HepG2 (cell line): ENCODE data around the gene ICE2. TPM values are rescaled to one million over a fixed set of nuclear protein-coding genes. Genes with fewer than 3 reads are reported as not detected.

Experiments
- ATAC-seq: fragments of 200-7000 bp; cut with Tn5 transposase; 3 replicates; pipeline ENCODE4 v1.9.1; 2020; ENCODE audit warnings: mild to moderate bottlenecking, moderate library complexity
- BruUV-seq: library from RNA; stranded (reverse); fragments of 400-500 nt; replicated peaks from 2 replicates; lab custom pipeline; 2021; lab: Mats Ljungman, UMichigan
- CTCF ChIA-PET: fragments of 300-600 bp; formaldehyde crosslinking; extraction: SDS; loops from one replicate; lab custom pipeline; 2021; ENCODE audit warnings: low total read pairs, inconsistent platforms, low intra/inter-chr PET ratio; lab: Yijun Ruan, JAX
- POLR2A ChIA-PET: fragments of 350-600 bp; sonication (Branson Sonifier 250); formaldehyde crosslinking; loops from one replicate; lab custom pipeline; 2020; ENCODE audit warnings: antibody characterized with exemption, inconsistent platforms; lab: Yijun Ruan, JAX
- DNase-seq: peaks from one replicate; pipeline ENCODE4 v3.0.0-alpha.2; 2015; ENCODE audit warnings: low spot score
- FAIRE-seq: peaks from 3 replicates; lab custom pipeline; 2011; peaks lifted over from hg19 to GRCh38; lab: Jason Lieb, UNC
- H2AFZ ChIP-seq: one replicate; pipeline ENCODE4 v1.6.1; 2011; ENCODE audit warnings: low read length, inconsistent platforms
- H3K27ac ChIP-seq: fragments of 300-600 bp; 3 replicates; pipeline ENCODE4 v1.8.0; 2011; ENCODE audit warnings: mixed run types, mild to moderate bottlenecking, mixed read lengths, low read length, inconsistent platforms; ENCODE audit not compliant: insufficient read depth; ENCODE audit errors: extremely low read length
- H3K27me3 ChIP-seq, 2 experiments: fragments of 200-600 bp in 1 of 2; 2 replicates in 1 of 2; 3 replicates in 1 of 2; pipeline versions ENCODE4 v1.6.0 to v1.8.0; 2011; ENCODE audit warnings: low read length in 2 of 2, mild to moderate bottlenecking in 2 of 2, moderate library complexity in 2 of 2, inconsistent platforms in 1 of 2; ENCODE audit not compliant: insufficient read depth in 2 of 2, control insufficient read depth in 1 of 2
- H3K36me3 ChIP-seq, 2 experiments: fragments of 200-600 bp in 1 of 2; replicated peaks in 1 of 2; 2 replicates in 1 of 2; 3 replicates in 1 of 2; pipeline versions ENCODE4 v1.5.1 to v1.8.0; 2011; ENCODE audit warnings: low read length in 2 of 2, inconsistent platforms in 1 of 2; ENCODE audit not compliant: insufficient read depth in 2 of 2, control insufficient read depth in 1 of 2
- H3K4me1 ChIP-seq: 2 replicates; pipeline ENCODE4 v1.5.1; 2012; ENCODE audit warnings: low read length, inconsistent platforms; ENCODE audit not compliant: insufficient read depth
- H3K4me2 ChIP-seq: 2 replicates; pipeline ENCODE4 v1.6.0; 2011; ENCODE audit warnings: low read depth, low read length, inconsistent platforms
- H3K4me3 ChIP-seq, 3 experiments: fragments of 200-600 bp in 1 of 3; sonication (generic), shearing (Covaris generic) in 1 of 3; replicated peaks in 1 of 3; 2 replicates each; pipeline ENCODE4 v1.5.1; 2011 to 2016; ENCODE audit warnings: low read length in 3 of 3, inconsistent platforms in 2 of 3, low read depth in 2 of 3, mild to moderate bottlenecking in 2 of 3, control low read depth in 1 of 3, mixed read lengths in 1 of 3; ENCODE audit not compliant: insufficient read depth in 1 of 3
- H3K79me2 ChIP-seq: one replicate; pipeline ENCODE4 v1.6.1; 2011; ENCODE audit warnings: low read length, inconsistent platforms; ENCODE audit not compliant: insufficient read depth
- H3K9ac ChIP-seq: 2 replicates; pipeline ENCODE4 v1.6.0; 2011; ENCODE audit warnings: mild to moderate bottlenecking, low read depth, low read length, inconsistent platforms; ENCODE audit not compliant: insufficient read depth
- H3K9me3 ChIP-seq: 2 replicates; pipeline ENCODE4 v1.5.1; 2012; ENCODE audit warnings: mild to moderate bottlenecking, low read length
- H4K20me1 ChIP-seq: 2 replicates; pipeline ENCODE4 v1.6.0; 2011; ENCODE audit warnings: inconsistent platforms, mild to moderate bottlenecking, low read length, moderate library complexity; ENCODE audit not compliant: insufficient read depth
- ATF7-NPFF ChIP-seq: sonication (generic); formaldehyde crosslinking; IDR thresholded peaks from 2 replicates; pipeline ENCODE4 v1.8.1; 2023; ENCODE audit warnings: mild to moderate bottlenecking, low read depth, missing genetic modification reagents, moderate library complexity
- HNF4G ChIP-seq, 2 experiments: sonication (generic) in 1 of 2; formaldehyde crosslinking in 1 of 2; IDR thresholded peaks; 2 replicates each; pipeline versions ENCODE4 v1.4.0 to v1.6.1; 2011 to 2020; ENCODE audit warnings: borderline replicate concordance in 2 of 2, low read depth in 2 of 2, mild to moderate bottlenecking in 2 of 2, low read length in 1 of 2, missing genetic modification reagents in 1 of 2, moderate library complexity in 1 of 2
- KDM3A ChIP-seq: IDR thresholded peaks from 2 replicates; pipeline ENCODE4 v1.6.1; 2018; ENCODE audit warnings: low read depth, missing compliant biosample characterization
- NR1H2 ChIP-seq: sonication (generic); formaldehyde crosslinking; IDR thresholded peaks from 2 replicates; pipeline ENCODE4 v1.8.1; 2022; ENCODE audit warnings: low read depth, missing genetic modification reagents, borderline replicate concordance
- SALL2 ChIP-seq: sonication (generic); formaldehyde crosslinking; IDR thresholded peaks from 2 replicates; pipeline ENCODE4 v1.8.1; 2023; ENCODE audit warnings: mild to moderate bottlenecking, missing genetic modification reagents, inconsistent platforms
- ZKSCAN5 ChIP-seq: sonication (generic); formaldehyde crosslinking; IDR thresholded peaks from 2 replicates; pipeline ENCODE4 v1.5.1; 2020; ENCODE audit warnings: mild to moderate bottlenecking, missing genetic modification reagents
- ZNF598 ChIP-seq: sonication (generic); formaldehyde crosslinking; IDR thresholded peaks from 2 replicates; pipeline ENCODE4 v1.5.1; 2020; ENCODE audit warnings: mild to moderate bottlenecking, missing genetic modification reagents, borderline replicate concordance
- WGBS: methylation state at CpG from one replicate; pipeline ENCODE4 v1.1.6; 2017; ENCODE audit warnings: low lambda C conversion rate; 5-methylcytosine and 5-hydroxymethylcytosine counted together
- in situ Hi-C: cut with HindIII; loops from 2 replicates; pipeline ENCODE4 v1.10.0; 2017; ENCODE audit warnings: low pct_unique_long_range_greater_than_20kb; ENCODE audit not compliant: extremely low pct_ligation_motif_present
- intact Hi-C: fragments of 100-400 bp; cut with micrococcal nuclease; formaldehyde crosslinking; loops from one replicate; pipeline ENCODE4 v1.10.0; 2022; ENCODE audit not compliant: unreplicated experiment
- polyA plus RNA-seq, 8 experiments: library from polyadenylated mRNA; depleted of rRNA in 3 of 8; stranded (reverse) in 7 of 8; unstranded in 1 of 8; fragments of >200 nt; fragmentation: Illumina TruSeq in 4 of 8; extraction: Trizol in 4 of 8; gene quantifications; 2 replicates each; pipeline versions ENCODE4 v1.2.1 to v1.2.3, GENCODE V29; 2011 to 2016; ENCODE audit warnings: low read depth in 4 of 8, missing spikeins in 1 of 8, mixed read lengths in 1 of 8; ENCODE audit not compliant: insufficient read depth in 1 of 8
- total RNA-seq, 5 experiments: library from RNA; depleted of rRNA; stranded (reverse); fragments of >200 nt; fragmentation: Illumina TruSeq; extraction: Trizol; gene quantifications; 2 replicates each; pipeline ENCODE4 v1.2.3, GENCODE V29; 2016; ENCODE audit warnings: low read depth in 1 of 5
- TF ChIP-seq, protein P1 (sequence below): sonication (generic); formaldehyde crosslinking; IDR thresholded peaks from 2 replicates; pipeline ENCODE4 v1.9.0; 2021; ENCODE audit warnings: missing genetic modification reagents, borderline replicate concordance
- TF ChIP-seq, protein P2 (sequence below): IDR thresholded peaks from 2 replicates; pipeline ENCODE4 v1.6.1; 2016; ENCODE audit warnings: missing compliant biosample characterization, missing genetic modification reagents, borderline replicate concordance
- TF ChIP-seq, protein P3 (sequence below): sonication (generic); formaldehyde crosslinking; IDR thresholded peaks from 2 replicates; pipeline ENCODE4 v1.4.0; 2020; ENCODE audit warnings: missing genetic modification reagents
- TF ChIP-seq, protein P4 (sequence below): sonication (generic); formaldehyde crosslinking; IDR thresholded peaks from 2 replicates; pipeline ENCODE4 v1.5.1; 2020; ENCODE audit warnings: missing genetic modification reagents, mild to moderate bottlenecking, borderline replicate concordance

ICE2 gene
- total and polyA plus RNA-seq, 2 of the 13 experiments (the other 11 are each of a cell fraction or from before 2014, with no cell fraction given), result 24.8 to 26.4 TPM

DNA sequence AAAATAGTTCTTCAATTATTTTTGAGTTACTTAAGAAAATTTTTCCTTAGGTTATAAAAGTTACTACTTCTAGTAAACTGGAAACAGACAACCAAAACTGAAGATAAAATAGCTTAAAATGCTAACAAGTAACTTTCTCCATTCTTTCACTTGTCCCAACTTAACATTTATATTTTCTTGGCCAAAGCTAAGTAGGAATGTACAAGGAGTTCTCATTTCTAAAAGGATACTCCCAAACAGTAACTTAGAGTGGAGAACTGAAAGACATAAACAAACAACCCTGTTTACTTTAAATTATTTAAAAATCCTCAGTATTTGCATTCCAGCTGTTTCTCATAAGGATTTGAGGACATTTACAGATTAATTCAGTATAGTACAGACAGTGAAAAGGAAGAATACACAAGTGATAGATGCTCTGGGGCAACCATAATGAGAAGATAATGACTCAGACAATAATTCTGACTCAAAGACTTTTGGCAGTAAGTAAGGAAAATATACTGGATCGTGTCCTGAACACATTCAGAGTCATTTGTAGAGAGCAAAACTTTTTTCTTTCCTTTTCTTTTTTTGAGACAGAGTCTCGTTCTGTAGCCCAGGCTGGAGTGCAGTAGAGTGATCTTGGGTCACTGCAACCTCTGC, 52.0 kb downstream of the ICE2 start:
- ATAC-seq, result no peak
- no peak for FAIRE-seq
- in situ Hi-C loops (no loop called here), intact Hi-C loops (no loop called here)
- no TSS peak for BruUV-seq
- H3K36me3 ChIP-seq, result peaks cover 5 to 16% of the 10 kb centered on the region in 2 experiments; a peak in 4 of 5 replicates
- no peak overlapping the region for H3K4me2 ChIP-seq
- 98% methylated on average over 2 of the region's 2 CpGs for WGBS
- ChIA-PET CTCF (no interaction called here), POLR2A (no interaction called here)
- H3K4me3 ChIP-seq, result no peak overlapping the region
- H4K20me1 ChIP-seq, result no peaks in the 10 kb centered on the region
- H3K79me2 ChIP-seq, result no peaks in the 10 kb centered on the region
- H3K27ac ChIP-seq, result no peak overlapping the region
- H3K4me1 ChIP-seq, result peaks cover 6% of the 10 kb centered on the region; the same call in 1 of the 2 replicates
- no peaks in the 10 kb centered on the region for H3K9me3 ChIP-seq
- H3K27me3 ChIP-seq, result no peaks in the 10 kb centered on the region
- no peak overlapping the region for H2AFZ ChIP-seq
- H3K9ac ChIP-seq, result no peak overlapping the region
- no peak for DNase-seq
- TF ChIP-seq ZKSCAN5 (CRISPR knock-in tag), result no peak
- TF ChIP-seq KDM3A (CRISPR knock-in tag), result no peak
- TF ChIP-seq, protein P1, sequence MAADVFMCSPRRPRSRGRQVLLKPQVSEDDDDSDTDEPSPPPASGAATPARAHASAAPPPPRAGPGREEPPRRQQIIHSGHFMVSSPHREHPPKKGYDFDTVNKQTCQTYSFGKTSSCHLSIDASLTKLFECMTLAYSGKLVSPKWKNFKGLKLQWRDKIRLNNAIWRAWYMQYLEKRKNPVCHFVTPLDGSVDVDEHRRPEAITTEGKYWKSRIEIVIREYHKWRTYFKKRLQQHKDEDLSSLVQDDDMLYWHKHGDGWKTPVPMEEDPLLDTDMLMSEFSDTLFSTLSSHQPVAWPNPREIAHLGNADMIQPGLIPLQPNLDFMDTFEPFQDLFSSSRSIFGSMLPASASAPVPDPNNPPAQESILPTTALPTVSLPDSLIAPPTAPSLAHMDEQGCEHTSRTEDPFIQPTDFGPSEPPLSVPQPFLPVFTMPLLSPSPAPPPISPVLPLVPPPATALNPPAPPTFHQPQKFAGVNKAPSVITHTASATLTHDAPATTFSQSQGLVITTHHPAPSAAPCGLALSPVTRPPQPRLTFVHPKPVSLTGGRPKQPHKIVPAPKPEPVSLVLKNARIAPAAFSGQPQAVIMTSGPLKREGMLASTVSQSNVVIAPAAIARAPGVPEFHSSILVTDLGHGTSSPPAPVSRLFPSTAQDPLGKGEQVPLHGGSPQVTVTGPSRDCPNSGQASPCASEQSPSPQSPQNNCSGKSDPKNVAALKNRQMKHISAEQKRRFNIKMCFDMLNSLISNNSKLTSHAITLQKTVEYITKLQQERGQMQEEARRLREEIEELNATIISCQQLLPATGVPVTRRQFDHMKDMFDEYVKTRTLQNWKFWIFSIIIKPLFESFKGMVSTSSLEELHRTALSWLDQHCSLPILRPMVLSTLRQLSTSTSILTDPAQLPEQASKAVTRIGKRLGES (CRISPR knock-in tag), result no peak
- TF ChIP-seq, protein P2, sequence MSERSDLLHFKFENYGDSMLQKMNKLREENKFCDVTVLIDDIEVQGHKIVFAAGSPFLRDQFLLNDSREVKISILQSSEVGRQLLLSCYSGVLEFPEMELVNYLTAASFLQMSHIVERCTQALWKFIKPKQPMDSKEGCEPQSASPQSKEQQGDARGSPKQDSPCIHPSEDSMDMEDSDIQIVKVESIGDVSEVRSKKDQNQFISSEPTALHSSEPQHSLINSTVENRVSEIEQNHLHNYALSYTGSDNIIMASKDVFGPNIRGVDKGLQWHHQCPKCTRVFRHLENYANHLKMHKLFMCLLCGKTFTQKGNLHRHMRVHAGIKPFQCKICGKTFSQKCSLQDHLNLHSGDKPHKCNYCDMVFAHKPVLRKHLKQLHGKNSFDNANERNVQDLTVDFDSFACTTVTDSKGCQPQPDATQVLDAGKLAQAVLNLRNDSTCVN, result no peak
- no peak for TF ChIP-seq HNF4G (IDR thresholded peaks at IDR 0.05; ENCODE audit: borderline replicate concordance, low read depth, low read length)
- no peak for TF ChIP-seq HNF4G (CRISPR knock-in tag; IDR thresholded peaks at IDR 0.05; ENCODE audit: borderline replicate concordance, low read depth)
- no peak for TF ChIP-seq NR1H2 (CRISPR knock-in tag)
- TF ChIP-seq, protein P3, sequence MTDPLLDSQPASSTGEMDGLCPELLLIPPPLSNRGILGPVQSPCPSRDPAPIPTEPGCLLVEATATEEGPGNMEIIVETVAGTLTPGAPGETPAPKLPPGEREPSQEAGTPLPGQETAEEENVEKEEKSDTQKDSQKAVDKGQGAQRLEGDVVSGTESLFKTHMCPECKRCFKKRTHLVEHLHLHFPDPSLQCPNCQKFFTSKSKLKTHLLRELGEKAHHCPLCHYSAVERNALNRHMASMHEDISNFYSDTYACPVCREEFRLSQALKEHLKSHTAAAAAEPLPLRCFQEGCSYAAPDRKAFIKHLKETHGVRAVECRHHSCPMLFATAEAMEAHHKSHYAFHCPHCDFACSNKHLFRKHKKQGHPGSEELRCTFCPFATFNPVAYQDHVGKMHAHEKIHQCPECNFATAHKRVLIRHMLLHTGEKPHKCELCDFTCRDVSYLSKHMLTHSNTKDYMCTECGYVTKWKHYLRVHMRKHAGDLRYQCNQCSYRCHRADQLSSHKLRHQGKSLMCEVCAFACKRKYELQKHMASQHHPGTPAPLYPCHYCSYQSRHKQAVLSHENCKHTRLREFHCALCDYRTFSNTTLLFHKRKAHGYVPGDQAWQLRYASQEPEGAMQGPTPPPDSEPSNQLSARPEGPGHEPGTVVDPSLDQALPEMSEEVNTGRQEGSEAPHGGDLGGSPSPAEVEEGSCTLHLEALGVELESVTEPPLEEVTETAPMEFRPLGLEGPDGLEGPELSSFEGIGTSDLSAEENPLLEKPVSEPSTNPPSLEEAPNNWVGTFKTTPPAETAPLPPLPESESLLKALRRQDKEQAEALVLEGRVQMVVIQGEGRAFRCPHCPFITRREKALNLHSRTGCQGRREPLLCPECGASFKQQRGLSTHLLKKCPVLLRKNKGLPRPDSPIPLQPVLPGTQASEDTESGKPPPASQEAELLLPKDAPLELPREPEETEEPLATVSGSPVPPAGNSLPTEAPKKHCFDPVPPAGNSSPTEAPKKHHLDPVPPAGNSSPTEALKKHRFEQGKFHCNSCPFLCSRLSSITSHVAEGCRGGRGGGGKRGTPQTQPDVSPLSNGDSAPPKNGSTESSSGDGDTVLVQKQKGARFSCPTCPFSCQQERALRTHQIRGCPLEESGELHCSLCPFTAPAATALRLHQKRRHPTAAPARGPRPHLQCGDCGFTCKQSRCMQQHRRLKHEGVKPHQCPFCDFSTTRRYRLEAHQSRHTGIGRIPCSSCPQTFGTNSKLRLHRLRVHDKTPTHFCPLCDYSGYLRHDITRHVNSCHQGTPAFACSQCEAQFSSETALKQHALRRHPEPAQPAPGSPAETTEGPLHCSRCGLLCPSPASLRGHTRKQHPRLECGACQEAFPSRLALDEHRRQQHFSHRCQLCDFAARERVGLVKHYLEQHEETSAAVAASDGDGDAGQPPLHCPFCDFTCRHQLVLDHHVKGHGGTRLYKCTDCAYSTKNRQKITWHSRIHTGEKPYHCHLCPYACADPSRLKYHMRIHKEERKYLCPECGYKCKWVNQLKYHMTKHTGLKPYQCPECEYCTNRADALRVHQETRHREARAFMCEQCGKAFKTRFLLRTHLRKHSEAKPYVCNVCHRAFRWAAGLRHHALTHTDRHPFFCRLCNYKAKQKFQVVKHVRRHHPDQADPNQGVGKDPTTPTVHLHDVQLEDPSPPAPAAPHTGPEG (CRISPR knock-in tag), result no peak
- TF ChIP-seq, protein P4, sequence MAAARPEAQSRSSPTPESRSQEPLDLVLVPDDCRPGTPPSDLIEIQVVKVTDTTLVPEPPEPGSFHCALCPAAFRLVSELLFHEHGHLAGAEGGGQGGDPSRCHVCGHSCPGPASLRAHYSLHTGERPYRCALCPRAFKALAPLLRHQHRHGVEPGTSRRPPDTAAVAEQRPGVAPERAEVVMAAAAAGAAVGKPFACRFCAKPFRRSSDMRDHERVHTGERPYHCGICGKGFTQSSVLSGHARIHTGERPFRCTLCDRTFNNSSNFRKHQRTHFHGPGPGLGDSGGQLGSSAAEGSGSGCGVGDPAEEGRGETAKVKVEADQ, result no peak
- no peak for TF ChIP-seq SALL2 (CRISPR knock-in tag)
- TF ChIP-seq ZNF598, result no peak
- no peak for TF ChIP-seq ATF7-NPFF (CRISPR knock-in tag)
